CD4-positive, alpha-beta T cell treated with Interleukin-17A for 4 hours (primary cell): Measurements from ENCODE around the gene NOTCH2.

Source experiments
- DNase-seq: peaks from one replicate; pipeline ENCODE4 v3.0.0-alpha.2; 2020; ENCODE audit warnings: mixed read lengths

Gene NOTCH2

GRCh38 chr1:119870917-119871596 is 198.4 kb downstream of the NOTCH2 start:
- DNase-seq, result peak; percentile 60

GRCh38 chr1:119869995-119870394 is 199.5 kb downstream of the NOTCH2 start:
- DNase-seq, result no peak

DNA sequence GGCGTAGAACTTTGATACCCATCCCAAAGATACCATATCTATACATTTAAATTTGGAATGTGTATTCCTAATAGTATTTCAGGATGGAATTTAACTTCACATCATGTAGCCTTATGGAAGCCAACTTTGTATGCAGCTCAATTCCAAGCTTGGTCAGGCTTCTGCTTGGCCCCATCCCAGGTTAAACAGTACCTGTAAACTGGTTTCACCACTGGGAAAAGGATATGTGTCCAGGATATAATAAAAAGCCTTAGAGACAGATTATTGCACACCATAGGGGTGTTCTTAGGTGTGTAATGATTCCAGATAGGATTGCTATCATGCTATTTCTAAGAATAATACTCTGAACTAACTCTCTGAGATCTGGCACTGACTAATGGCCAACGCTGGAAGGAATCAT is 201.3 kb downstream of the NOTCH2 start:
- no peak for DNase-seq

- no peak for DNase-seq
Measured at GRCh38 chr1:119866451-119866850, 203.0 kb downstream of the NOTCH2 start.

GRCh38 chr1:119865627-119866026 is 203.8 kb downstream of the NOTCH2 start:
- DNase-seq, result no peak

GRCh38 chr1:119862276-119862675 is 207.2 kb downstream of the NOTCH2 start:
- no peak for DNase-seq
